ENCODE data around the gene GRM7. TPM values are rescaled to one million over a fixed set of nuclear protein-coding genes. Genes with fewer than 3 reads are reported as not detected.

GRM7 gene
- total and polyA plus RNA-seq, 9 of the 15 experiments (the other 6 are each of a cell fraction or from before 2014, with no cell fraction given), result not detected

DNA sequence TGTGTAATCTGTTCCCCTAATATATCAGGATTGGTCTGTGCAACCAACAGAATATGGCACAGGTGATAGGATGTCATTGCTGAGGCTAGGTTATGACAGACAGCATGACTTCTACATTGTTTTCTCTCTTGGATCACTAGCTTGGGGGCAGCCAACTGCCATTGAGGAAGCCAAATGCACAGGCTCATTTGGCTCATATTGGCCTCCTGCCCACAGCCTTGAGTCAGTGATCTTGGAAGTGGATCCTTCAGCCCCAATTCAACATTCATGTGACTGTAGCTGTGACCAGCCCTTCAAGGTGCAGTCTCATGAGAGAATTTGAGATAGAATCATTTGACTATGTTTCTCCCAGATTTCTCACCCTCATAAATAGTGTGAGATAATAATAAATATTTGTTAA is 675.6 kb downstream of the GRM7 start:
- no peaks in the 10 kb centered on the region for H3K36me3 ChIP-seq (ENCODE audit: control insufficient read depth, insufficient read depth, low read length)
- ATAC-seq (no peak), DNase-seq (ENCODE audit: extremely low read depth in 1 of 4, low spot score in 3 of 4) (no peak), FAIRE-seq (no peak)
- H2AFZ ChIP-seq (ENCODE audit: low read depth, low read length), result no peak overlapping the region
- intact Hi-C loops (cut with micrococcal nuclease) (no loop called here), in situ Hi-C loops (cut with MboI) (no loop called here)
- no peaks in the 10 kb centered on the region for H3K4me1 ChIP-seq (replicated peaks in 1 of 2; ENCODE audit: control insufficient read depth in 2 of 2, insufficient read depth in 2 of 2, low read length in 2 of 2)
- no TSS peak for BruUV-seq (replicated peaks)
- no peaks in the 10 kb centered on the region for H3K27me3 ChIP-seq (ENCODE audit: control insufficient read depth in 2 of 2, insufficient read depth in 2 of 2, low read length in 2 of 2)
- no peak overlapping the region for H3K9ac ChIP-seq (ENCODE audit: insufficient read depth in 1 of 2, low read depth in 2 of 2, low read length in 2 of 2)
- TF ChIP-seq CBX8 (IDR thresholded peaks at IDR 0.05; ENCODE audit: borderline replicate concordance, extremely low read depth, low read depth, low read length, poor library complexity, severe bottlenecking), result no peak
- TF ChIP-seq SOX6 (IDR thresholded peaks at IDR 0.05), result no peak
- no peak for TF ChIP-seq MEF2A (IDR thresholded peaks at IDR 0.05; ENCODE audit: control insufficient read depth, low read depth, low read length)
- no peak for TF ChIP-seq SMARCA5 (IDR thresholded peaks at IDR 0.05)
- no peak for TF ChIP-seq YY1 (IDR thresholded peaks at IDR 0.05; ENCODE audit: borderline replicate concordance in 1 of 3, control insufficient read depth in 1 of 3, extremely low read depth in 1 of 3, insufficient read depth in 3 of 3, insufficient read length in 1 of 3, insufficient replicate concordance in 2 of 3, low read depth in 1 of 3, low read length in 2 of 3)
- TF ChIP-seq TAF1 (IDR thresholded peaks at IDR 0.05; ENCODE audit: control insufficient read depth, extremely low read depth, insufficient read depth, low read length, severe bottlenecking), result no peak
- no peak for TF ChIP-seq EGR1 (conservative IDR thresholded peaks at IDR 0.05)
- TF ChIP-seq ZNF133 (CRISPR knock-in tag; IDR thresholded peaks at IDR 0.05), result no peak
- no peak for TF ChIP-seq ZFP30 (CRISPR knock-in tag; IDR thresholded peaks at IDR 0.05; ENCODE audit: borderline replicate concordance)
- no peak for TF ChIP-seq ZNF766 (CRISPR knock-in tag; conservative IDR thresholded peaks at IDR 0.05)
- no peak for TF ChIP-seq PURB (CRISPR knock-in tag; IDR thresholded peaks at IDR 0.05; ENCODE audit: low read depth)
- TF ChIP-seq HNRNPH1 (optimal IDR thresholded peaks at IDR 0.05; ENCODE audit: low read depth, low read length), result no peak
- no peak for TF ChIP-seq ZNF354B (CRISPR knock-in tag; IDR thresholded peaks at IDR 0.05)
- no peak for TF ChIP-seq ATF7 (IDR thresholded peaks at IDR 0.05)
- ChIA-PET CTCF (ENCODE audit: low intra/inter-chr PET ratio) (no interaction called here), POLR2A (no interaction called here)
- H3K9me3 ChIP-seq (replicated peaks; ENCODE audit: control insufficient read depth, insufficient read depth, low read depth, low read length), result no peaks in the 10 kb centered on the region; the same call in 1 of the 2 replicates
- no peak overlapping the region for H3K4me3 ChIP-seq
- no peak overlapping the region for H3K4me2 ChIP-seq (ENCODE audit: insufficient read depth, low read length)
- H3K79me2 ChIP-seq (ENCODE audit: control insufficient read depth, insufficient read depth, low read length), result no peaks in the 10 kb centered on the region
- no peak overlapping the region for H3K27ac ChIP-seq (ENCODE audit: extremely low read depth, low read depth, low read length)
- no peaks in the 10 kb centered on the region for H3K9me1 ChIP-seq (ENCODE audit: control insufficient read depth, insufficient read depth, low read length)
- H4K20me1 ChIP-seq (replicated peaks; ENCODE audit: control insufficient read depth, insufficient read depth, low read length), result no peaks in the 10 kb centered on the region

Measured in K562 (cell line).